ENCODE data around the gene SVBP. TPM values are rescaled to one million over a fixed set of nuclear protein-coding genes. Genes with fewer than 3 reads are reported as not detected.
A peak's percentile ranks its signal among the peaks of the same experiment; 100 is the strongest.

The SVBP gene
- total RNA-seq, 2 donors from 2014 or later, result 15.0 to 42.5 TPM

DNA sequence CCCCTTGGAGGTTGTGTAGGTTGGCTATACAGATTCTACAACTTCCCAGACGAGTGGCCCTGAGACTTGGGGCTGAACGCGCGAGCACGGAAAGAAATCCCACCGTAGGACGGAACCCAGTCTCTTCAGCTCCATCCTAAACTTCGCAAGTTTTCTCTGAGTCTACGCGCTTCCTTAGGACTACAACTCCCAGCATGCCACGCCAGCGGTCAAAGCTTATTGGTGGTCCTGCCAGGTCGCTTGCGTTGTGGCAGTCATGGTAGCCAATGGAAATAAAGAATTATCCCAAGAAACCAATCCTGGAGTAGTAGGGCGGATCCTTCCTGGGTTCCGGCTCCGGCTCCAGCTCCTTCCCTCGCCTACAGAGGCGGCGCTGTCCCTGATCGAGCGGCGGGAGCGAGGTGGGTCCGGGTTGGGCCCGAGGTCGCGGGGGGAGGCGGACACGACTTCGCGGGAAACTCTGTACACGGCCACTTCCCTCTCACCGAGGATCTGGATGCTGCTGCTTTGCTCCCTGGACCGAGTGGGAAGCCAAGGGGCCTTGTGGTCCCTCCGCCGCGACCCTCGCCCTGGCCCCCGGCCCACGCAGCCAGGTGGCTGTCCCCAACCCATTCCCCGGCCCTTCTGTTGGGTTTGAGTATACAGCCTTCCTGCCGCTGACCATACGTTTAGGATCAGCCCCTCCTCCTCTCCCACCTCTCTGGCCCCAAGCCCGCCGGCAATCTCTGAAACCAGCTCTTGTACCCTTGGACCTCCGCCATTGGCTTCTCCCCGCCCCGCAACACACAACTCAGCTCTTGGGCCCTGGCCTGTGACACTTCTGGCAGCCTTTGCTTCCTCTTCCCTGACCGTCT is 29.3 kb upstream of the SVBP start, which contains the start of gene ZNF691:
Gene ZNF691 (plus strand): TSS at position 357 of the 854 bp plus-strand sequence. CDS start 3,046 bp downstream, outside the sequence.
- Histone ChIP-seq H3K4me3 (peak within 1 kb of the TSS; percentile 90 to 94), H3K36me3 (peaks cover 0 to 8% of the 10 kb centered on the region in 2 donors), H3K9me3 (no peaks in the 10 kb centered on the region), H3K4me1 (replicated peaks) (no peaks in the 10 kb centered on the region), H3K27me3 (replicated peaks; ENCODE audit: insufficient read depth) (no peaks in the 10 kb centered on the region), H3K27ac (peak within 1 kb of the TSS; percentile 79 to 81)
- TF ChIP-seq POLR2A (IDR thresholded peaks at IDR 0.05), result peak; percentile 42
- TF ChIP-seq, protein P1, sequence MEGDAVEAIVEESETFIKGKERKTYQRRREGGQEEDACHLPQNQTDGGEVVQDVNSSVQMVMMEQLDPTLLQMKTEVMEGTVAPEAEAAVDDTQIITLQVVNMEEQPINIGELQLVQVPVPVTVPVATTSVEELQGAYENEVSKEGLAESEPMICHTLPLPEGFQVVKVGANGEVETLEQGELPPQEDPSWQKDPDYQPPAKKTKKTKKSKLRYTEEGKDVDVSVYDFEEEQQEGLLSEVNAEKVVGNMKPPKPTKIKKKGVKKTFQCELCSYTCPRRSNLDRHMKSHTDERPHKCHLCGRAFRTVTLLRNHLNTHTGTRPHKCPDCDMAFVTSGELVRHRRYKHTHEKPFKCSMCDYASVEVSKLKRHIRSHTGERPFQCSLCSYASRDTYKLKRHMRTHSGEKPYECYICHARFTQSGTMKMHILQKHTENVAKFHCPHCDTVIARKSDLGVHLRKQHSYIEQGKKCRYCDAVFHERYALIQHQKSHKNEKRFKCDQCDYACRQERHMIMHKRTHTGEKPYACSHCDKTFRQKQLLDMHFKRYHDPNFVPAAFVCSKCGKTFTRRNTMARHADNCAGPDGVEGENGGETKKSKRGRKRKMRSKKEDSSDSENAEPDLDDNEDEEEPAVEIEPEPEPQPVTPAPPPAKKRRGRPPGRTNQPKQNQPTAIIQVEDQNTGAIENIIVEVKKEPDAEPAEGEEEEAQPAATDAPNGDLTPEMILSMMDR (IDR thresholded peaks at IDR 0.05), result peak in 3 of 4 experiments; percentile 43 to 68 (median 59)
- peak; percentile 96 for TF ChIP-seq POLR2AphosphoS5 (IDR thresholded peaks at IDR 0.05)
- intact Hi-C loops (cut with DNase I), result loop anchor here (10.0 kb wide), 1 partner anchor 162 kb away; the partner anchor contains the start of gene YBX1
- under 1% methylated on average over 50 of the region's 50 CpGs for WGBS
- peak; percentile 97 for DNase-seq (ENCODE audit: low spot score)

GRCh38 chr1:42845866-42846256 is 28.7 kb upstream of the SVBP start:
- WGBS, result 7% methylated on average over 10 of the region's 10 CpGs
- intact Hi-C loops (cut with DNase I), result loop anchor here (10.0 kb wide), 1 partner anchor 161 kb away; the partner anchor contains the start of gene YBX1
- H3K36me3 ChIP-seq, result peaks cover 0 to 1% of the 10 kb centered on the region in 2 donors
- no peaks in the 10 kb centered on the region for H3K9me3 ChIP-seq
- no peak for DNase-seq (ENCODE audit: low spot score)
- peak overlapping the region; percentile 90 to 94 for H3K4me3 ChIP-seq
- H3K4me1 ChIP-seq (replicated peaks), result no peaks in the 10 kb centered on the region
- no peak for TF ChIP-seq POLR2A (IDR thresholded peaks at IDR 0.05)
- TF ChIP-seq, protein P1 (IDR thresholded peaks at IDR 0.05), result no peak
- TF ChIP-seq POLR2AphosphoS5 (IDR thresholded peaks at IDR 0.05), result no peak
- no peaks in the 10 kb centered on the region for H3K27me3 ChIP-seq (replicated peaks; ENCODE audit: insufficient read depth)
- H3K27ac ChIP-seq, result peak overlapping the region in 1 of 2 donors; percentile 81

DNA sequence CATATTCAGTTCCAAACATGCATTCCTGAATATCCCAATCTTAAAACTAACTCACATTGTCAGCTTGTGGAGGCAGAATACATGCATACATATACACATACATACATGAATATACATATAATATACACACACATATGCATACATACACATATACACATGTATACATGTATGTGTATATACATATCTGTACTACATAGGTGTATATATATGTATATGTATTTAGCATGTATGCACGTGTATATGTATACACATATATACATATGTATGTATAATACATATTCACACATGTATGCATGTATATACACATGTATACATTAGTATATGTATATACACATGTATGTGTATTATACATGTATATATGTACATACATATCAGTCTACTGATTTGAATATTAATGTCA is 28.0 kb upstream of the SVBP start:
- H3K36me3 ChIP-seq, result no peaks in the 10 kb centered on the region
- intact Hi-C loops (cut with DNase I), result loop anchor here (10.0 kb wide), 1 partner anchor 160 kb away; the partner anchor contains the start of gene YBX1
- H3K27ac ChIP-seq, result no peak overlapping the region

GRCh38 chr1:42844592-42845140 is 27.5 kb upstream of the SVBP start:
- H3K36me3 ChIP-seq, result no peaks in the 10 kb centered on the region
- H3K4me1 ChIP-seq (replicated peaks), result no peaks in the 10 kb centered on the region
- DNase-seq (ENCODE audit: low spot score), result no peak
- H3K9me3 ChIP-seq, result no peaks in the 10 kb centered on the region
- no peaks in the 10 kb centered on the region for H3K27me3 ChIP-seq (replicated peaks; ENCODE audit: insufficient read depth)
- intact Hi-C loops (cut with DNase I), result loop anchor here (10.0 kb wide), 1 partner anchor 160 kb away; the partner anchor contains the start of gene YBX1
- no peak overlapping the region for H3K4me3 ChIP-seq
- TF ChIP-seq POLR2AphosphoS5 (IDR thresholded peaks at IDR 0.05) (no peak), POLR2A (IDR thresholded peaks at IDR 0.05) (no peak)
- TF ChIP-seq, protein P1 (IDR thresholded peaks at IDR 0.05), result no peak
- WGBS, result 94% methylated on average over 4 of the region's 4 CpGs
- no peak overlapping the region for H3K27ac ChIP-seq

More for the DNA sequence above, 28.0 kb upstream of the SVBP start:
- Histone ChIP-seq H3K27me3 (replicated peaks; ENCODE audit: insufficient read depth) (no peaks in the 10 kb centered on the region), H3K9me3 (no peaks in the 10 kb centered on the region), H3K4me3 (no peak overlapping the region), H3K4me1 (replicated peaks) (no peaks in the 10 kb centered on the region)
- 70% methylated on average over 1 of the region's 1 CpG for WGBS
- no peak for DNase-seq (ENCODE audit: low spot score)
- TF ChIP-seq POLR2AphosphoS5 (IDR thresholded peaks at IDR 0.05) (no peak), POLR2A (IDR thresholded peaks at IDR 0.05) (no peak)
- TF ChIP-seq, protein P1 (IDR thresholded peaks at IDR 0.05), result no peak
